Thymus (tissue), 11 donors: ENCODE data around the gene COL5A1. TPM values are rescaled to one million over a fixed set of nuclear protein-coding genes. Genes with fewer than 3 reads are reported as not detected.
"Not testable (repeated sequence)": the region's sequence is repeated elsewhere in the genome, so short reads cannot be mapped to it uniquely, and the experiment has no call there.

ENCODE experiments used
- DNase-seq, 9 donors: peaks; one replicate each; pipeline ENCODE4 v3.0.0-alpha.2; 2013; ENCODE audit warnings: low spot score in 9 of 9, low read depth in 6 of 9, missing footprints in 1 of 9
- H3K27ac ChIP-seq, 2 donors: one replicate each; pipeline ENCODE4 v1.5.1; 2013; ENCODE audit warnings: control low read depth in 1 of 2, low read depth in 1 of 2, low read length in 1 of 2, mild to moderate bottlenecking in 1 of 2, moderate library complexity in 1 of 2
- H3K27me3 ChIP-seq, 2 donors: one replicate each; pipeline ENCODE4 v1.5.1; 2013; ENCODE audit warnings: low read length in 1 of 2; ENCODE audit not compliant: control insufficient read depth in 2 of 2, insufficient read depth in 1 of 2
- H3K36me3 ChIP-seq, 2 donors: one replicate each; pipeline ENCODE4 v1.5.1; 2013; ENCODE audit warnings: low read length in 1 of 2, mild to moderate bottlenecking in 1 of 2, moderate library complexity in 1 of 2; ENCODE audit not compliant: control insufficient read depth in 2 of 2, insufficient read depth in 2 of 2
- H3K4me1 ChIP-seq, 2 donors: one replicate each; pipeline ENCODE4 v1.5.1; 2013; ENCODE audit warnings: low read length in 2 of 2; ENCODE audit not compliant: control insufficient read depth in 2 of 2, insufficient read depth in 2 of 2
- H3K4me3 ChIP-seq, 2 donors: one replicate each; pipeline ENCODE4 v1.5.1; 2013; ENCODE audit warnings: low read length in 2 of 2, control low read depth in 1 of 2, mild to moderate bottlenecking in 1 of 2
- H3K9me3 ChIP-seq, 2 donors: one replicate each; pipeline ENCODE4 v1.5.1; 2013; ENCODE audit warnings: low read length in 1 of 2, mild to moderate bottlenecking in 1 of 2; ENCODE audit not compliant: control insufficient read depth in 2 of 2, insufficient read depth in 1 of 2
- WGBS: extraction: QIAGEN DNeasy Blood & Tissue Kit; methylation state at CpG from one replicate; pipeline ENCODE4 v1.1.7; 2013; 5-methylcytosine and 5-hydroxymethylcytosine counted together
- polyA plus RNA-seq: library from polyadenylated mRNA; stranded (reverse); fragments of 200-250 nt; gene quantifications from one replicate; pipeline ENCODE4 v1.2.3, GENCODE V29; 2013
- total RNA-seq: library from RNA; stranded (reverse); fragments of 120-200 nt; gene quantifications from one replicate; pipeline ENCODE4 v1.2.4, GENCODE V29; 2013
- donor health status: healthy.

COL5A1 gene
- total and polyA plus RNA-seq, 2 donors: 3.2 to 7.6 TPM

DNA sequence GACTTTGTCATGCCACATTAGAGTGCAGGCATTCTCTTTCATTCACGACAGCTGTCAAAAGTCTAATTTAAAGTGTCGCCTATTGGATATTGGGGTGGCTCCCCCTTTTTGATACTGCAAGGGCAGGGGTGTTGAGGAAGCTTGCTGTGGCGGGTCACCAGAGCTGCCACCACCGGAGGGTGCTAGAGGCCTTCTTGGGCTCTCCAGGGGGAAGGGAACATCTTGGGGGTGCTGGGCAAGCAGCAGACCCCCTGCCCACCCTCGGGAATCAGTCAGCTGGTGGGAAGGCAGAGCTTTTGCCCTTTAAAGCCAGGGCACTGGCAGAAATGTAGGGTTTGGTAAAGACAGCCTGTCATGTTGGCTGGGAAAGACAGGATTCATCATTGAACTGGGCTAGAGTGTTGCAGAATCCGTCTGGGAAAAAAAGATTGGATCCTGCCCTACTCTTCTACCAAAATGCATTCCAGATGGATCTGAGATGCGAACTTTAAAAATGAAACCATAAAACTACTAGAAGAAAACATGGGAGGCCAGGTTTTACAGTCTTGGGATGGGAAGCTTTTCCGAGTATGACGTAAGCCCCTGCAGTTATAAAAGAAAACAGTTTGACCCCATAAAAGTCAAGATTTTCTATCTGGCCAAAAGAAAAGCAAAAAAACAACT lies 22.3 kb downstream of the COL5A1 start:
- Histone ChIP-seq H3K9me3 (peaks cover 0 to 4% of the 10 kb centered on the region in 2 donors), H3K27ac (no peak overlapping the region), H3K36me3 (no peaks in the 10 kb centered on the region), H3K4me1 (peaks cover 0 to 1% of the 10 kb centered on the region in 2 donors), H3K27me3 (no peaks in the 10 kb centered on the region), H3K4me3 (no peak overlapping the region)
- DNase-seq: no peak
- 96% methylated on average over 9 of the region's 9 CpGs for WGBS

DNA sequence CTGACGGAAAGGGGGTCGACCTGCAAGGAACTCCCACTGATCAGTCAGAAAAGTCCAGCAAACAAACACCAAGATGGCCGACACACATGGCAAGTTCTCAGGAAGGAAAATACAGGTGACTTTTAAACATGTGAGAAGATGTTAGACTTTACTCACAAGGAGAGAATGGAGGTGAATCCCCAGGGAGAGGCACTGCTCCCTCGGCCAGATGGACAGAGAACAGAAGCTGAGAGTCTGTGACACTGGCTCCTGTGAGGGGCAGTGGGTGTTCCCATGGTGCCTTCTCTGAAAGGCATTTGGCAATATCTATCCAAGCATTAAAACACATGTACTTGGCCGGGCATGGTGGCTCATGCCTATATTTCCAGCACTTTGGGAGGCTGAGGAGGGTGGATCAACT lies 22.8 kb downstream of the COL5A1 start:
- Histone ChIP-seq H3K4me3 (no peak overlapping the region), H3K4me1 (no peaks in the 10 kb centered on the region), H3K36me3 (no peaks in the 10 kb centered on the region), H3K9me3 (peaks cover 0 to 4% of the 10 kb centered on the region in 2 donors), H3K27ac (no peak overlapping the region), H3K27me3 (no peaks in the 10 kb centered on the region)
- DNase-seq: no peak
- WGBS: 97% methylated on average over 5 of the region's 5 CpGs

GRCh38 chr9:134666208-134666607 lies 24.6 kb downstream of the COL5A1 start:
- WGBS: 91% methylated on average over 6 of the region's 6 CpGs

DNA sequence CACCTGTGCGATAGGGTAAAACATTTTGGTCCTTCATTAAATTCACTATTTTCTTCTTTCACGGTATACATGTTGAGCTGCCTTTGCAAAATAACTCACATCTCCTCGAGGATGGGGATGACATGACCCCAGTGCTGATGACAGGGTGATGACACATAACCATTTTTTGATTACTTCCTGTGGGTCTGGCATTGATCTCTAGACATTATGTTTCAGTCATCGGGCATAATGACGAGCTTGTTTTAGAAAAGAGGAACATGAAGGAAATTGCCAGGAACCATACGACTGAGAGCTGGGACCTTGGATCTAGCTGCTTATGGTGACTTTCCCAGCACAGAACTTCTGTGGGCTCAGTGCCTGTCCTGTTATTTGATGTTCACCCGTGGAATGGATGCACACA lies 25.2 kb downstream of the COL5A1 start:
- H3K27me3 ChIP-seq: no peaks in the 10 kb centered on the region
- H3K27ac ChIP-seq: no peak overlapping the region
- H3K4me3 ChIP-seq: no peak overlapping the region
- no peak for DNase-seq
- H3K36me3 ChIP-seq: no peaks in the 10 kb centered on the region
- 55% methylated on average over 7 of the region's 7 CpGs for WGBS
- no peaks in the 10 kb centered on the region for H3K4me1 ChIP-seq
- no peaks in the 10 kb centered on the region for H3K9me3 ChIP-seq

More at GRCh38 chr9:134666208-134666607, 24.6 kb downstream of the COL5A1 start:
- H3K4me1 ChIP-seq: no peaks in the 10 kb centered on the region
- H3K27me3 ChIP-seq: no peaks in the 10 kb centered on the region
- H3K36me3 ChIP-seq: no peaks in the 10 kb centered on the region
- H3K27ac ChIP-seq: no peak overlapping the region
- no peaks in the 10 kb centered on the region for H3K9me3 ChIP-seq
- no peak for DNase-seq
- no peak overlapping the region for H3K4me3 ChIP-seq

DNA sequence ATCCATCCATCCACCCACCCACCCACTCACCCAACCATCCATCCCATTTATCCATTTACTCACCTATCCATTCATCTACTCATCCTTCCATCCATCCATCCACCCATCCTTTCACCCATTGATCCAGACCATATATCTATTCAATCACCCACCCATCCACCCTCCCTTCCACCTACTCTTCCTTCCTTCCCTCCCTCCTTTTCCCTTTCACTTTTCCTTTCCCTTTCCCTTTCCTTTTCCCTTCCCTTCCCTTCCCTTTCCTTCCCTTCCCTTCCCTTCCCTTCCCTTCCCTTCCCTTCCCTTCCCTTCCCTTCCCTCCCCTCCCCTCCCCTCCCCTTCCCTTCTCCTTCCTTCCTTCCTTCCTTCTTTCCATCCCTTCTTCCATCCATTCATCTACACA lies 27.4 kb downstream of the COL5A1 start:
- H3K4me3 ChIP-seq, H3K4me1 ChIP-seq: not testable (repeated sequence)

DNA sequence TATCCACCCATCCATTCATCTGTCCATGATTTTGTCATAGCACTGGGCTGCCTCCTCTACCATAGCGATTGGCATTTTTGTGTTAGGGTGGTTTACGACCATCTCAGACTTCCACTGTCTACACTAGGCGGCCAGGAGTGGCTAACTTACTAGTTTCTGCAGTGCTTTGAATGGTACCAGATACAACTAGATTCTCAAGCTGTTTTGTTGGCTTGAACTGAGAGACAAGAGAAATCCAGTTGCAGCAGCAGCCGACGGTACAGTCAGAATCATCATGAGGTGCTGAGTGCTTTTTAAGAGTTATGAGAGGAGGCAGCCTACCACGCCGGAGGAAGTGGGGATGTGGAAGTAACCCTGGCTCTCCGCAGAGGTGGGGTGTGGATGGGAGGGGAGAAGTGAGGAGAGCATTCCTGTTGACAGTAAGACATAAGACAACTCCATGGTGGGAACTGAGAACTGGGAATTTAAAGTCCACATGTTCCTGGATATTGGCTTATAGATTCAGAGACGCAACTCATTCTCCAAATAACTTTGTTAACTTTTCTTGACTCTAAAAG lies 27.9 kb downstream of the COL5A1 start:
- Histone ChIP-seq H3K9me3 (no peaks in the 10 kb centered on the region), H3K4me3 (no peak overlapping the region), H3K27me3 (no peaks in the 10 kb centered on the region), H3K4me1 (no peaks in the 10 kb centered on the region), H3K36me3 (no peaks in the 10 kb centered on the region), H3K27ac (no peak overlapping the region)
- no peak for DNase-seq
- WGBS: 58% methylated on average over 9 of the region's 9 CpGs

More for the DNA sequence above, 27.4 kb downstream of the COL5A1 start:
- H3K36me3 ChIP-seq, H3K9me3 ChIP-seq, H3K27ac ChIP-seq, H3K27me3 ChIP-seq, DNase-seq: not testable (repeated sequence)

- Histone ChIP-seq H3K27me3 (no peaks in the 10 kb centered on the region), H3K9me3 (no peaks in the 10 kb centered on the region), H3K4me1 (no peaks in the 10 kb centered on the region), H3K27ac (no peak overlapping the region), H3K36me3 (no peaks in the 10 kb centered on the region), H3K4me3 (no peak overlapping the region)
- DNase-seq: no peak
- WGBS: 91% methylated on average over 6 of the region's 6 CpGs
Measured at GRCh38 chr9:134670042-134670525, 28.5 kb downstream of the COL5A1 start.

DNA sequence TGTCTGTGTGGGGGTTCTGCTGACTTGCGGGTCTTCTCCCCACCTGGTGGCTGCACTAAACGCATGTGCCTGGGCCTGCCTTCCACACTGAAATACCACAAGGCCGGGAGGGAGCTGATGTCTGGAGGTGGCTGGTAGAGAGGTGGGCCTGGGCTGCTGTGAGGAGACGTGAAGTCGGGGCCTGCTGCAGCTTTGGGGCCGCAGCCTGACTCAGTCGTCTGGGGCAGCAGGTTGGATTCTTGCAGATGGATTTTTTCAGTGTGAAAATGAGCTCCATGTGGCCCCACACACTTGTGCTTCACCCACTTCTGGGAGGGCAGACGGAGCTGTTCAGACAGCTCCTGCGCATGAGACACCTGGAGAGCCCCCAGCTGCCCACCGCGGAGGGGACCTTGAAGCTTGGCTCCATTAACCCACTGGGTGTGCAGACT lies 29.3 kb downstream of the COL5A1 start:
- no peak overlapping the region for H3K4me3 ChIP-seq
- WGBS: 93% methylated on average over 11 of the region's 11 CpGs
- H3K27me3 ChIP-seq: no peaks in the 10 kb centered on the region
- H3K9me3 ChIP-seq: no peaks in the 10 kb centered on the region
- H3K27ac ChIP-seq: no peak overlapping the region
- H3K36me3 ChIP-seq: no peaks in the 10 kb centered on the region
- DNase-seq: no peak
- H3K4me1 ChIP-seq: no peaks in the 10 kb centered on the region

DNA sequence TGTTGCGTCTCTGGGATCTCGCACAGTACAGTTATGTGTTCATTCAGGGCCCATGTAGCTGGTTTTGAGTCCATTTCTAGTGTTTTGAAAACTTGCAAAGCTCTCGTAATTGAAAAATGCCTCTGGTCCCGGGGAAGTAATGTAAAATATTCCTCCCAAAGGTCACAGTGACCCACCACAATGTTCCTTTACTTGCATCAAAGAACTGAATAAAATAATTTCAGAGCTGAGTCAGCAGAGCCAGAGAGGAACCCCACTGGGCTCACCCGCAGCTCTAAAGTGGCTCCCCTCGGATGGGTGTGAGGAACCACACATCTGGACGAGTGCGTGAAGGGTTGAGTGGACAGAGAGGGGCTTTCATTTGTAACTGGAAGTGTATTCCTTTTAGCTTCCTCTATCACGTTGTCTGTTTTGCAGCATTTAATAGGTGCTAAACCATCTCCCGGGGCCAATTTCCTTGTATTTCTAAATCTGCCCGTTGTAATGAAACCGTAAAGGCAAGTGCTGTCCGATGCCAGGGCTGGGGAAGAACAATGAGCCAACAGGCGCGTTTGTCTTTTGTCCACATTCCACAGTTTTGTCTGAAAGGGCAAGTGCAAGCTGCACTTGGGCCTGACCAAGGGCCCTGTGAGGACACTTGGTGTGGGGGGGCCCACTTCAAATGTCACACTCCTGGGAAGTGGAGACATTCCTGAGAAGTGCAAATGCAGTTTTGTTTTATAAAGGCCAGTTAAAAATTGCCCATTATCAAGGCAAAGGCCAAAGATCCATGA lies 29.9 kb downstream of the COL5A1 start:
- 96% methylated on average over 15 of the region's 15 CpGs for WGBS
- Histone ChIP-seq H3K36me3 (no peaks in the 10 kb centered on the region), H3K4me3 (no peak overlapping the region), H3K9me3 (no peaks in the 10 kb centered on the region), H3K4me1 (no peaks in the 10 kb centered on the region), H3K27ac (no peak overlapping the region), H3K27me3 (no peaks in the 10 kb centered on the region)
- no peak for DNase-seq
